Hair follicular keratinocyte (primary cell): ENCODE results near the gene OR2T12. TPM values are rescaled to one million over a fixed set of nuclear protein-coding genes. Genes with fewer than 3 reads are reported as not detected.

Experiments used
- total RNA-seq: library from RNA; depleted of rRNA; stranded (reverse); fragments of >200 nt; gene quantifications from 2 replicates; pipeline ENCODE4 v1.2.3, GENCODE V29; 2015

OR2T12 gene
- total RNA-seq: not detected in 2 replicates

GRCh38 chr1:248303324-248303723, at the start of gene OR2T12:
OR2T12 (minus strand) TSS chr1:248303424; CDS start chr1:248295578, 7,846 bp downstream.

DNA sequence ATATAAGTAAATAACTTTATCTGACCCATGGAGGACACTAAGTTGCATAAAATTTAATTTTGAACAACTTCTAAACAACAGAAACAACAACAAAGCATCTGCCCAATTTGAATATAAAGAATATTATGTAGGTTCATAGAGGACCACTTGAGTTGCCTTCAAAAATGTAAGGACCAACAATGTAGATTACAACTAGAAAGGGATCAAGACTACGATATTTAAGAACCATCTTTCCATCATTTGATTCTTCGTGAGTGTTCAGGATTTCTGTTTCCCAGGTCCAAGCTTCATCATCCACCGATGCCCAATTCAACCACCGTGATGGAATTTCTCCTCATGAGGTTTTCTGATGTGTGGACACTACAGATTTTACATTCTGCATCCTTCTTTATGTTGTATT, 45.3 kb upstream of the OR2T12 start, which contains the start of gene OR14C36:
TSS of gene OR14C36 (plus strand) at position 301 of the 400 bp plus-strand sequence. CDS start at position 301, 0 bp downstream.

DNA sequence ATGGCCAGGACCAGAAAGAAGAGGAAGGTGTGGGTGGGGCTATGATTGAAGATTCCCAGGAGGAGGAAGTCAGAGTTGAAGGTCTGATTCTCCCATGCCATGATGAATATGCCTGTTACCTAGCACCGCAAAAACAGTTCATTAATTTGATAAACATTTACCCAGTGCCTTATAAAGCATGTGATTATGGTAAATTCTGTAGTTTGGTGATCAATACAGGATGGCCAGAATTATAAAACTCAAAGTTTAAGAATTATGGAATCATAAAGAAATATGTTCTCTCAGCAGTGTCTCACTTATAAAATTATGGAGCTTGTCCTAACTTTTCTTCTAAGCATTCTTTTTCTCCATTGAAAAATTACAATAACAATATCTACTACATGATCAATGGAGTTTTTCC, 21.2 kb upstream of the OR2T12 start, which contains the start of gene OR2M7:
TSS of gene OR2M7 (minus strand) at position 101 of the 400 bp plus-strand sequence. CDS start at position 101, 0 bp downstream.

GRCh38 chr1:248277876-248278275, 25.3 kb downstream of the OR2T12 start, which contains the start of gene OR2T33:
OR2T33 (minus strand) TSS chr1:248277976; CDS start chr1:248273814, 4,162 bp downstream.

Other genes starting within 250 kb of the OR2T12 start
- 0.08 and 0.23 TPM in 2 replicates for gene OR2L13, start 208.2 kb downstream of the OR2T12 start, total RNA-seq
- gene OR2M5, start 158.3 kb downstream of the OR2T12 start, total RNA-seq: not detected in 2 replicates
- gene OR2M2, start 128.6 kb downstream of the OR2T12 start, total RNA-seq: not detected in 2 replicates
- not detected in 2 replicates for gene OR2M3, start 106.2 kb downstream of the OR2T12 start, total RNA-seq
- not detected in 2 replicates for gene OR2M4, start 72.0 kb downstream of the OR2T12 start, total RNA-seq
- gene OR2T33, start 25.4 kb downstream of the OR2T12 start, total RNA-seq: not detected in 2 replicates
- gene OR2M7, start 21.1 kb upstream of the OR2T12 start, total RNA-seq: not detected in 2 replicates
- gene OR14C36, start 45.4 kb upstream of the OR2T12 start, total RNA-seq: not detected in 2 replicates
- not detected in 2 replicates for gene OR2T4, start 58.2 kb upstream of the OR2T12 start, total RNA-seq
- not detected in 2 replicates for gene OR2T6, start 72.3 kb upstream of the OR2T12 start, total RNA-seq
- gene OR2T1, start 99.6 kb upstream of the OR2T12 start, total RNA-seq: not detected in 2 replicates
- not detected in 2 replicates for gene OR2T2, start 142.2 kb upstream of the OR2T12 start, total RNA-seq
- not detected in 2 replicates for gene OR2T3, start 169.9 kb upstream of the OR2T12 start, total RNA-seq
- not detected in 2 replicates for gene OR2T5, start 185.2 kb upstream of the OR2T12 start, total RNA-seq
- gene OR2G6, start 204.6 kb upstream of the OR2T12 start, total RNA-seq: not detected in 2 replicates